K562 (cell line): Measurements from ENCODE around the gene NDST3. TPM values are rescaled to one million over a fixed set of nuclear protein-coding genes. Genes with fewer than 3 reads are reported as not detected.

ENCODE experiments used
- ATAC-seq: fragments of 200-7000 bp; cut with Tn5 transposase; 3 replicates; pipeline ENCODE4 v1.9.1; 2020; ENCODE audit warnings: moderate library complexity
- BruUV-seq: library from RNA; stranded (reverse); fragments of 400-500 nt; replicated peaks from 2 replicates; lab custom pipeline; 2021; lab: Mats Ljungman, UMichigan
- CTCF ChIA-PET: fragments of 300-600 bp; formaldehyde crosslinking; extraction: SDS; loops from one replicate; lab custom pipeline; 2021; ENCODE audit warnings: low intra/inter-chr PET ratio; lab: Yijun Ruan, JAX
- POLR2A ChIA-PET: fragments of 300-600, 350-650 bp; sonication (Branson Sonifier 250); formaldehyde crosslinking; extraction: SDS; loops from one replicate; lab custom pipeline; 2021; ENCODE audit warnings: antibody characterized with exemption, inconsistent platforms; lab: Yijun Ruan, JAX
- DNase-seq, 4 experiments: peaks; one replicate each; pipeline versions ENCODE4 v3.0.0 to v3.0.0-alpha.2; 2011 to 2018; ENCODE audit warnings: low spot score in 3 of 4, mixed read lengths in 3 of 4; ENCODE audit errors: extremely low read depth in 1 of 4
- FAIRE-seq: peaks from 2 replicates; lab custom pipeline; 2011; peaks lifted over from hg19 to GRCh38; lab: Jason Lieb, UNC
- H2AFZ ChIP-seq: 2 replicates; pipeline ENCODE4 v1.6.0; 2011; ENCODE audit warnings: low read depth, low read length, control low read depth, inconsistent platforms
- H3K27ac ChIP-seq: fragments of 200-600 bp; 3 replicates; pipeline ENCODE4 v1.8.0; 2011; ENCODE audit warnings: low read depth, mild to moderate bottlenecking, control low read depth, inconsistent platforms, low read length, moderate library complexity, mixed read lengths; ENCODE audit errors: extremely low read depth
- H3K27me3 ChIP-seq, 2 experiments: fragments of 300-600 bp in 1 of 2; 2 replicates in 1 of 2; 3 replicates in 1 of 2; pipeline versions ENCODE4 v1.6.0 to v1.8.0; 2011; ENCODE audit warnings: inconsistent platforms in 2 of 2, low read length in 2 of 2, mild to moderate bottlenecking in 1 of 2, mixed read lengths in 1 of 2, moderate library complexity in 1 of 2; ENCODE audit not compliant: control insufficient read depth in 2 of 2, insufficient read depth in 2 of 2
- H3K36me3 ChIP-seq: fragments of 300-600 bp; 3 replicates; pipeline ENCODE4 v1.8.0; 2011; ENCODE audit warnings: mild to moderate bottlenecking, low read length, inconsistent platforms; ENCODE audit not compliant: control insufficient read depth, insufficient read depth
- H3K4me1 ChIP-seq, 2 experiments: fragments of 200-600 bp in 1 of 2; replicated peaks in 1 of 2; 2 replicates in 1 of 2; 3 replicates in 1 of 2; pipeline versions ENCODE4 v1.5.1 to v1.8.0; 2011; ENCODE audit warnings: inconsistent platforms in 2 of 2, low read length in 2 of 2, mild to moderate bottlenecking in 1 of 2, mixed read lengths in 1 of 2, moderate library complexity in 1 of 2; ENCODE audit not compliant: control insufficient read depth in 2 of 2, insufficient read depth in 2 of 2
- H3K4me2 ChIP-seq: 2 replicates; pipeline ENCODE4 v1.6.1; 2011; ENCODE audit warnings: low read length, control low read depth, inconsistent platforms, mixed read lengths; ENCODE audit not compliant: insufficient read depth
- H3K4me3 ChIP-seq: fragments of 200-600 bp; sonication (generic), shearing (Covaris generic); 2 replicates; pipeline ENCODE4 v1.5.1; 2016; ENCODE audit warnings: control low read depth, inconsistent platforms
- H3K79me2 ChIP-seq: fragments of 200-600 bp; 3 replicates; pipeline ENCODE4 v1.8.0; 2011; ENCODE audit warnings: low read length, inconsistent platforms; ENCODE audit not compliant: control insufficient read depth, insufficient read depth
- H3K9ac ChIP-seq, 2 experiments: 2 replicates each; pipeline versions ENCODE4 v1.6.0 to v1.6.1; 2011; ENCODE audit warnings: low read depth in 2 of 2, low read length in 2 of 2, control low read depth in 1 of 2, inconsistent platforms in 1 of 2, mild to moderate bottlenecking in 1 of 2, mixed read lengths in 1 of 2; ENCODE audit not compliant: insufficient read depth in 1 of 2
- H3K9me1 ChIP-seq: one replicate; pipeline ENCODE4 v1.6.0; 2011; ENCODE audit warnings: inconsistent platforms, mild to moderate bottlenecking, low read length, moderate library complexity; ENCODE audit not compliant: control insufficient read depth, insufficient read depth
- H3K9me3 ChIP-seq: replicated peaks from 2 replicates; pipeline ENCODE4 v1.5.1; 2011; ENCODE audit warnings: low read depth, low read length, inconsistent platforms; ENCODE audit not compliant: control insufficient read depth, insufficient read depth
- H4K20me1 ChIP-seq: replicated peaks from 2 replicates; pipeline ENCODE4 v1.6.1; 2011; ENCODE audit warnings: low read length, inconsistent platforms, mixed read lengths; ENCODE audit not compliant: control insufficient read depth, insufficient read depth
- CBX1 ChIP-seq: sonication (generic); IDR thresholded peaks from 2 replicates; pipeline ENCODE4 v1.6.1; 2016; ENCODE audit warnings: antibody characterized with exemption, low read depth, mild to moderate bottlenecking
- CHD4 ChIP-seq: fragments of 200-600 bp; sonication (generic); IDR thresholded peaks from 3 replicates; pipeline ENCODE4 v1.6.1; 2012; ENCODE audit warnings: low read depth, mild to moderate bottlenecking, mixed read lengths, low read length, inconsistent platforms; ENCODE audit not compliant: insufficient read depth, insufficient replicate concordance, poor library complexity, severe bottlenecking
- CTBP1 ChIP-seq: fragments of 450-650 bp; IDR thresholded peaks from 2 replicates; pipeline ENCODE4 v1.6.1; 2016; ENCODE audit warnings: borderline replicate concordance
- SREBF1 ChIP-seq: fragments of 150-350 bp; IDR thresholded peaks from 2 replicates; pipeline ENCODE4 v1.6.1; 2014; ENCODE audit warnings: antibody characterized with exemption, low read depth, low read length, borderline replicate concordance
- ZFP30 ChIP-seq: fragments of 250-450 bp; sonication (Bioruptor Pico); IDR thresholded peaks from 2 replicates; pipeline ENCODE4 v1.8.0; 2022; ENCODE audit warnings: moderate library complexity, mild to moderate bottlenecking, inconsistent platforms, borderline replicate concordance
- ZNF311 ChIP-seq: fragments of 250-450 bp; sonication (Bioruptor Pico); IDR thresholded peaks from 2 replicates; pipeline ENCODE4 v1.4.0; 2020; ENCODE audit warnings: mild to moderate bottlenecking, moderate library complexity
- ZNF444 ChIP-seq: fragments of 250-450 bp; sonication (Bioruptor Pico); IDR thresholded peaks from 2 replicates; pipeline ENCODE4 v1.4.0; 2020; ENCODE audit warnings: mild to moderate bottlenecking, moderate library complexity
- WGBS: fragments of 100-300 bp; shearing (Covaris generic); methylation state at CpG from one replicate; pipeline ENCODE4 v1.1.6; 2016; ENCODE audit warnings: low coverage, mixed read lengths; ENCODE audit not compliant: insufficient coverage; ENCODE audit errors: missing lambda C conversion rate; 5-methylcytosine and 5-hydroxymethylcytosine counted together
- in situ Hi-C: fragments of 300-500 bp; cut with MboI; formaldehyde crosslinking; loops from 4 replicates; pipeline ENCODE4 v1.15.0; 2018; ENCODE audit warnings: inconsistent platforms, mixed read lengths
- intact Hi-C: fragments of 100-400 bp; cut with micrococcal nuclease; formaldehyde crosslinking; loops from 2 replicates; pipeline ENCODE4 v1.14.2; 2022
- polyA plus RNA-seq, 8 experiments: library from polyadenylated mRNA; depleted of rRNA in 4 of 8; stranded (reverse) in 5 of 8; unstranded in 3 of 8; fragments of >200 nt; fragmentation: Nextera tagmentation in 2 of 8; fragmentation: Illumina TruSeq in 1 of 8; extraction: Ambion mirVana in 2 of 8; extraction: Trizol in 1 of 8; gene quantifications; 2 replicates each; pipeline versions ENCODE4 v1.2.1 to v1.2.3, GENCODE V29; 2011 to 2014; ENCODE audit warnings: inconsistent platforms in 1 of 8, missing spikeins in 1 of 8
- total RNA-seq, 7 experiments: library from RNA; depleted of rRNA in 6 of 7; stranded (reverse); fragments of >200 nt in 6 of 7; fragmentation: Illumina TruSeq in 2 of 7; extraction: Trizol in 2 of 7; gene quantifications; 2 replicates each; pipeline versions ENCODE4 v1.2.1 to v1.2.3, GENCODE V29; 2011 to 2021; ENCODE audit warnings: low replicate concordance in 1 of 7
- TF ChIP-seq, protein P1 (sequence below): fragments of 250-450 bp; sonication (Bioruptor Pico); IDR thresholded peaks from 2 replicates; pipeline ENCODE4 v1.4.0; 2020; ENCODE audit warnings: mild to moderate bottlenecking, moderate library complexity

The NDST3 gene
- total and polyA plus RNA-seq, 9 of the 15 experiments (the other 6 are each of a cell fraction or from before 2014, with no cell fraction given), result not detected

GRCh38 chr4:118141240-118141639 lies 107.0 kb downstream of the NDST3 start:
- no peak overlapping the region for H2AFZ ChIP-seq
- no TSS peak for BruUV-seq
- H3K36me3 ChIP-seq, result no peaks in the 10 kb centered on the region
- POLR2A ChIA-PET, result no interaction called here
- no peak for DNase-seq
- CTCF ChIA-PET, result no interaction called here
- H3K9me1 ChIP-seq, result no peaks in the 10 kb centered on the region
- H3K27me3 ChIP-seq, result no peaks in the 10 kb centered on the region
- H4K20me1 ChIP-seq, result no peaks in the 10 kb centered on the region
- H3K9ac ChIP-seq, result no peak overlapping the region
- WGBS, result 0% methylated on average over 4 of the region's 4 CpGs
- H3K4me3 ChIP-seq, result no peak overlapping the region
- no peak for ATAC-seq
- no peak overlapping the region for H3K4me2 ChIP-seq
- H3K27ac ChIP-seq, result no peak overlapping the region
- intact Hi-C loops, result no loop called here
- in situ Hi-C loops, result no loop called here
- no peaks in the 10 kb centered on the region for H3K4me1 ChIP-seq
- H3K79me2 ChIP-seq, result no peaks in the 10 kb centered on the region
- FAIRE-seq, result no peak
- TF ChIP-seq ZFP30 (CRISPR knock-in tag), result no peak
- TF ChIP-seq ZNF444, result no peak
- no peak for TF ChIP-seq SREBF1
- TF ChIP-seq, protein P1, sequence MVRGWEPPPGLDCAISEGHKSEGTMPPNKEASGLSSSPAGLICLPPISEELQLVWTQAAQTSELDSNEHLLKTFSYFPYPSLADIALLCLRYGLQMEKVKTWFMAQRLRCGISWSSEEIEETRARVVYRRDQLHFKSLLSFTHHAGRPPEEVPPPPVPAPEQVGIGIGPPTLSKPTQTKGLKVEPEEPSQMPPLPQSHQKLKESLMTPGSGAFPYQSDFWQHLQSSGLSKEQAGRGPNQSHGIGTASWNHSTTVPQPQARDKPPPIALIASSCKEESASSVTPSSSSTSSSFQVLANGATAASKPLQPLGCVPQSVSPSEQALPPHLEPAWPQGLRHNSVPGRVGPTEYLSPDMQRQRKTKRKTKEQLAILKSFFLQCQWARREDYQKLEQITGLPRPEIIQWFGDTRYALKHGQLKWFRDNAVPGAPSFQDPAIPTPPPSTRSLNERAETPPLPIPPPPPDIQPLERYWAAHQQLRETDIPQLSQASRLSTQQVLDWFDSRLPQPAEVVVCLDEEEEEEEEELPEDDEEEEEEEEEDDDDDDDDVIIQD, result no peak
- TF ChIP-seq CTBP1, result no peak
- no peak for TF ChIP-seq CHD4
- TF ChIP-seq CBX1, result no peak
- TF ChIP-seq ZNF311, result no peak
- no peaks in the 10 kb centered on the region for H3K9me3 ChIP-seq
